ENCODE results near the gene POMP. TPM values are rescaled to one million over a fixed set of nuclear protein-coding genes. Genes with fewer than 3 reads are reported as not detected.

Gene POMP
- total RNA-seq, 1 experiment from 2014 or later, result 71.4 TPM

DNA sequence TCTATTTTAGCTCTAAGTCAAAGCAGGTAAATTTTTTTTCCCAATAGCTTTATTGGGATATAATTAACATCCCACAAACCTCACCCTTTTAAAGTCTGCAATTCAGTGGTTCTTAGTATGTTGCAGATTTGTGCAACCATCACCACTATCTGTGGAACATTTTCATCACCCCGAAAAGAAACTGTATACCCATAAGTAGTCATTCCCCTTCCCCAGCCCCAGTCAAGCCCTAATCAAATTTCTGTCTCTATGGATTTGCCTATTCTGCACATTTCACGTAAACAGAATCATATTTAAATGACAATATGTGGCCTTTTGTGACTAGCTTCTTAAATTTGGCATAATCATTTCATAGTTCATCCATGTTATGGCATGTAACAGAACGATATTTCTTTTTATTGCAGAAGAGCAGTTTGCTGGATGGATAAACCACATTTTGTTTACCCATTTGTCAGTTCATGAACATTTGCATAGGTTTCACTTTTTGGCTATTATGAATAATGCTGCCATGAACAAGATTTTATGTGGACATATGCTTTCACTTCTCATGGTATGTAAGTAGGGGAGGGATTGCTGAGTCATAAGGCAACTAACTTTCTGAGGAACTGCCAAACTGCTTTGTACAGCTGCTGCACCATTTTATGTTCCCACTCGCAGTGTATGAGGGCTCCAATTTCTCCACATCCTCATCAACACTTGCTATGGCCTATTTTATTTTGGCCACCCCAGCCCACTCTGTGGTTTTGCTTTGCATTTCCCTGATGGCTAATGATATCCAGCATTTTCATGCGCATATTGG is 48.9 kb downstream of the POMP start:
- no peaks in the 10 kb centered on the region for H3K36me3 Mint-ChIP-seq (ENCODE audit: insufficient read depth, unreplicated experiment)
- no TSS peak for BruUV-seq (replicated peaks)
- no peaks in the 10 kb centered on the region for H3K27me3 Mint-ChIP-seq (ENCODE audit: unreplicated experiment)
- TF ChIP-seq, protein P1, sequence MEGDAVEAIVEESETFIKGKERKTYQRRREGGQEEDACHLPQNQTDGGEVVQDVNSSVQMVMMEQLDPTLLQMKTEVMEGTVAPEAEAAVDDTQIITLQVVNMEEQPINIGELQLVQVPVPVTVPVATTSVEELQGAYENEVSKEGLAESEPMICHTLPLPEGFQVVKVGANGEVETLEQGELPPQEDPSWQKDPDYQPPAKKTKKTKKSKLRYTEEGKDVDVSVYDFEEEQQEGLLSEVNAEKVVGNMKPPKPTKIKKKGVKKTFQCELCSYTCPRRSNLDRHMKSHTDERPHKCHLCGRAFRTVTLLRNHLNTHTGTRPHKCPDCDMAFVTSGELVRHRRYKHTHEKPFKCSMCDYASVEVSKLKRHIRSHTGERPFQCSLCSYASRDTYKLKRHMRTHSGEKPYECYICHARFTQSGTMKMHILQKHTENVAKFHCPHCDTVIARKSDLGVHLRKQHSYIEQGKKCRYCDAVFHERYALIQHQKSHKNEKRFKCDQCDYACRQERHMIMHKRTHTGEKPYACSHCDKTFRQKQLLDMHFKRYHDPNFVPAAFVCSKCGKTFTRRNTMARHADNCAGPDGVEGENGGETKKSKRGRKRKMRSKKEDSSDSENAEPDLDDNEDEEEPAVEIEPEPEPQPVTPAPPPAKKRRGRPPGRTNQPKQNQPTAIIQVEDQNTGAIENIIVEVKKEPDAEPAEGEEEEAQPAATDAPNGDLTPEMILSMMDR (IDR thresholded peaks at IDR 0.05; ENCODE audit: unreplicated experiment), result no peak
- DNase-seq, result no peak
- no peak overlapping the region for H3K4me3 Mint-ChIP-seq (ENCODE audit: low read depth, unreplicated experiment)
- intact Hi-C loops (cut with micrococcal nuclease; ENCODE audit: unreplicated experiment), result no loop called here
- H3K27ac Mint-ChIP-seq (ENCODE audit: unreplicated experiment), result no peak overlapping the region
- no peaks in the 10 kb centered on the region for H3K9me3 Mint-ChIP-seq (ENCODE audit: low read depth, unreplicated experiment)
- CTCF ChIA-PET, result no interaction called here
- H3K4me1 Mint-ChIP-seq (ENCODE audit: low read depth, unreplicated experiment), result peaks cover 8% of the 10 kb centered on the region

DNA sequence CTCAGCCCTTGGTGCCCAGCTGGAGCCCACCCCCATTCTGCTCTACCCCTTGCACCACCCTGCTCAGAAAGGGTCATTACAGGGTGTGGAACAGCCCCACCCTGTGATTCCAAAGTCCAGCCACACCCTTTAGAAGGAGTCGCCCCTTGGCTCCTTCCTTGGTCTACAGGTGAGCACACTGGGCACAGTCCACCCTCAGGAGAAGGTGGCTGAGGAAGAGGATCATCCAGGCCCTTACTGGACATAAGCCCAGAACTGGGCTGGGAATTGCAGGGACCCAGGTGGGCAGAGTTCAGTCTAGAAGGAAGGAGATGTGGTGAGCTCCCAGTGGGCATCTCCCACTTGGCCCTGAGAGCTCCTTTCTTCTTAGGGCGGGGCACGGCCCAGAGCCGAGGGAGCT is 51.2 kb downstream of the POMP start:
- Mint-ChIP-seq H3K36me3 (ENCODE audit: insufficient read depth, unreplicated experiment) (no peaks in the 10 kb centered on the region), H3K4me1 (ENCODE audit: low read depth, unreplicated experiment) (peaks cover 8% of the 10 kb centered on the region), H3K4me3 (ENCODE audit: low read depth, unreplicated experiment) (no peak overlapping the region), H3K9me3 (ENCODE audit: low read depth, unreplicated experiment) (no peaks in the 10 kb centered on the region), H3K27me3 (ENCODE audit: unreplicated experiment) (no peaks in the 10 kb centered on the region), H3K27ac (ENCODE audit: unreplicated experiment) (no peak overlapping the region)
- no peak for DNase-seq
- BruUV-seq (replicated peaks), result no TSS peak
- intact Hi-C loops (cut with micrococcal nuclease; ENCODE audit: unreplicated experiment), result no loop called here
- TF ChIP-seq, protein P1 (IDR thresholded peaks at IDR 0.05; ENCODE audit: unreplicated experiment), result no peak
- CTCF ChIA-PET, result no interaction called here

DNA sequence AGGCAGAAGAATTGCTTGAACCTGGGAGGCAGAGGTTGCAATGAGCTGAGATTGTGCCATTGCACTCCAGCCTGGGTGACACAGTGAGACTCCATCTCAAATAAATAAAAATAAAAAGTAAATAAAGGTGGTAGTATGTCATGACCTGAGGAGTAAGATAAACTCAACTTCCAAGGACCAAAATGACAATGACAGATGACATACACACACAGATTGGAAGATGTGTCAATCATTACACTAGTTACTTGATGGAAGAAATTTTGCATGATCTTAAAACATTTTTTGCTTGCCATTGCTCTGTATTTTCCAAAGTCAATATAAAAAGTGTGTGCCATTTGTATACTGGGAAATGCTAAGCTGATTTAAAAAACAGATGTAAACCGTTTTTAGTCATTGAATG is 55.7 kb downstream of the POMP start:
- peaks cover 9% of the 10 kb centered on the region for H3K36me3 Mint-ChIP-seq (ENCODE audit: insufficient read depth, unreplicated experiment)
- H3K4me1 Mint-ChIP-seq (ENCODE audit: low read depth, unreplicated experiment), result peaks cover 8% of the 10 kb centered on the region
- no peaks in the 10 kb centered on the region for H3K27me3 Mint-ChIP-seq (ENCODE audit: unreplicated experiment)
- no peak for DNase-seq
- BruUV-seq (replicated peaks), result no TSS peak
- intact Hi-C loops (cut with micrococcal nuclease; ENCODE audit: unreplicated experiment), result no loop called here
- no peaks in the 10 kb centered on the region for H3K9me3 Mint-ChIP-seq (ENCODE audit: low read depth, unreplicated experiment)
- TF ChIP-seq, protein P1 (IDR thresholded peaks at IDR 0.05; ENCODE audit: unreplicated experiment), result no peak
- no peak overlapping the region for H3K4me3 Mint-ChIP-seq (ENCODE audit: low read depth, unreplicated experiment)
- CTCF ChIA-PET, result no interaction called here
- H3K27ac Mint-ChIP-seq (ENCODE audit: unreplicated experiment), result no peak overlapping the region

DNA sequence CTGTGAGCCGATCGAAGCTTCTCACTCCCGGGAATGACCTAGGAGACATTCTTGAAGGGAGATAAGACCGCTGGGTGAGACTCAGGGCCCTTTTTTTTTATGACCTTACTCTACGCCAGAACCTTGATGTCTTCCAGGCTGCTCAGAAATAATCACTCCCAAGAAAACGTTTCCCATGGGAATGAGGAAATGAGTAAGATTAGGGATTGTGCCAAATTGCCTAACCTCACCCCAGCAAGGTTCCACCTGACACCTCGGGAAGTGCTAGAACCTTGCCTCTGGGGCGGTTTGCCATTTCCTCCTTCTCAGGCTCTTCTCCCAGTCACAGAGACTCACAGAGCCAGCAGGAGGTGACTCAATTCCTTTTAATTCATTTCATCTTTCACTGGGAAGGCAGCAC is 57.6 kb downstream of the POMP start:
- no peaks in the 10 kb centered on the region for H3K9me3 Mint-ChIP-seq (ENCODE audit: low read depth, unreplicated experiment)
- H3K36me3 Mint-ChIP-seq (ENCODE audit: insufficient read depth, unreplicated experiment), result peaks cover 9% of the 10 kb centered on the region
- no TSS peak for BruUV-seq (replicated peaks)
- no peak overlapping the region for H3K27ac Mint-ChIP-seq (ENCODE audit: unreplicated experiment)
- H3K4me1 Mint-ChIP-seq (ENCODE audit: low read depth, unreplicated experiment), result no peaks in the 10 kb centered on the region
- H3K4me3 Mint-ChIP-seq (ENCODE audit: low read depth, unreplicated experiment), result no peak overlapping the region
- TF ChIP-seq, protein P1 (IDR thresholded peaks at IDR 0.05; ENCODE audit: unreplicated experiment), result no peak
- H3K27me3 Mint-ChIP-seq (ENCODE audit: unreplicated experiment), result no peaks in the 10 kb centered on the region
- intact Hi-C loops (cut with micrococcal nuclease; ENCODE audit: unreplicated experiment), result no loop called here
- DNase-seq, result peak; percentile 12
- CTCF ChIA-PET, result no interaction called here
